GM23338 (cell line): ENCODE data around the gene GNG12. TPM values are rescaled to one million over a fixed set of nuclear protein-coding genes. Genes with fewer than 3 reads are reported as not detected.

Experiments
- ATAC-seq: fragments of 200-7000 bp; cut with Tn5 transposase; 3 replicates; pipeline ENCODE4 v1.9.1; 2020
- DNase-seq: peaks from one replicate; pipeline ENCODE4 v3.0.0-alpha.2; 2015; ENCODE audit warnings: low spot score
- H2AFZ ChIP-seq: fragments of 200-600 bp; sonication (generic); 2 replicates; pipeline ENCODE4 v1.8.0; 2016; ENCODE audit warnings: antibody characterized with exemption, mild to moderate bottlenecking, moderate library complexity
- H3F3A ChIP-seq: fragments of 200-600 bp; sonication (generic); replicated peaks from 2 replicates; pipeline ENCODE4 v1.8.0; 2017; ENCODE audit warnings: antibody characterized with exemption, mixed run types, low read depth
- H3K27ac ChIP-seq: fragments of 200-600 bp; sonication (generic); 2 replicates; pipeline ENCODE4 v1.6.1; 2016; ENCODE audit warnings: low read depth
- H3K27me3 ChIP-seq: fragments of 200-600 bp; sonication (generic); 2 replicates; pipeline ENCODE4 v1.8.0; 2016; ENCODE audit warnings: mild to moderate bottlenecking, mixed run types, moderate library complexity; ENCODE audit not compliant: insufficient read depth
- H3K36me3 ChIP-seq: fragments of 200-600 bp; sonication (generic); 2 replicates; pipeline ENCODE4 v1.8.0; 2016; ENCODE audit warnings: mild to moderate bottlenecking; ENCODE audit not compliant: insufficient read depth
- H3K4me1 ChIP-seq: fragments of 200-600 bp; sonication (generic); 2 replicates; pipeline ENCODE4 v1.8.0; 2016; ENCODE audit warnings: mild to moderate bottlenecking, moderate library complexity; ENCODE audit not compliant: insufficient read depth
- H3K4me2 ChIP-seq: fragments of 200-600 bp; sonication (generic); 2 replicates; pipeline ENCODE4 v1.7.1; 2017; ENCODE audit warnings: mixed run types
- H3K4me3 ChIP-seq: fragments of 200-600 bp; sonication (generic); 2 replicates; pipeline ENCODE4 v1.6.1; 2016; ENCODE audit warnings: mixed run types
- H3K79me2 ChIP-seq: fragments of 200-600 bp; sonication (generic); replicated peaks from 2 replicates; pipeline ENCODE4 v1.8.0; 2017; ENCODE audit warnings: mild to moderate bottlenecking; ENCODE audit not compliant: insufficient read depth
- H3K9me2 ChIP-seq: fragments of 200-600 bp; sonication (generic); 2 replicates; pipeline ENCODE4 v1.8.0; 2017; ENCODE audit not compliant: insufficient read depth
- H4K20me1 ChIP-seq: fragments of 200-600 bp; sonication (generic); replicated peaks from 2 replicates; pipeline ENCODE4 v1.8.0; 2017; ENCODE audit warnings: mild to moderate bottlenecking; ENCODE audit not compliant: insufficient read depth
- H3K27ac Mint-ChIP-seq: 2 replicates; pipeline ENCODE4 v1.8.0; 2020; ENCODE audit warnings: inconsistent platforms, mild to moderate bottlenecking, moderate library complexity, mixed read lengths
- H3K27me3 Mint-ChIP-seq: 3 replicates; pipeline ENCODE4 v1.8.0; 2022; ENCODE audit warnings: low read depth, mild to moderate bottlenecking, moderate library complexity, mixed read lengths, inconsistent platforms; ENCODE audit not compliant: insufficient read depth, poor library complexity
- H3K36me3 Mint-ChIP-seq: 3 replicates; pipeline ENCODE4 v1.8.0; 2021; ENCODE audit warnings: low read depth, mild to moderate bottlenecking, inconsistent platforms, moderate library complexity, mixed read lengths
- H3K4me1 Mint-ChIP-seq: 3 replicates; pipeline ENCODE4 v1.8.0; 2020; ENCODE audit warnings: mild to moderate bottlenecking, inconsistent platforms, mixed read lengths
- H3K4me3 Mint-ChIP-seq: 3 replicates; pipeline ENCODE4 v1.8.0; 2021; ENCODE audit warnings: moderate library complexity, mild to moderate bottlenecking, inconsistent platforms, mixed read lengths
- H3K9me3 Mint-ChIP-seq: 3 replicates; pipeline ENCODE4 v1.8.0; 2020; ENCODE audit warnings: moderate library complexity, mild to moderate bottlenecking, inconsistent platforms, mixed read lengths
- JUNB ChIP-seq: IDR thresholded peaks from one replicate; pipeline ENCODE4 v1.6.1; 2016; ENCODE audit warnings: antibody characterized with exemption; ENCODE audit not compliant: unreplicated experiment
- NANOG ChIP-seq: IDR thresholded peaks from 2 replicates; pipeline ENCODE4 v1.6.1; 2016; ENCODE audit warnings: antibody characterized with exemption, borderline replicate concordance
- POLR2AphosphoS5 ChIP-seq: IDR thresholded peaks from 2 replicates; pipeline ENCODE4 v1.6.1; 2016; ENCODE audit warnings: antibody characterized with exemption, low read depth
- STAT1 ChIP-seq: IDR thresholded peaks from one replicate; pipeline ENCODE4 v1.6.1; 2016; ENCODE audit warnings: antibody characterized with exemption; ENCODE audit not compliant: unreplicated experiment
- ZNF114 ChIP-seq: fragments of 250-450 bp; sonication (Bioruptor Pico); IDR thresholded peaks from 2 replicates; pipeline ENCODE4 v1.5.0; 2020; ENCODE audit warnings: mild to moderate bottlenecking, moderate library complexity
- ZNF331 ChIP-seq: fragments of 250-450 bp; sonication (Bioruptor Pico); IDR thresholded peaks from 2 replicates; pipeline ENCODE4 v1.5.0; 2020; ENCODE audit warnings: low read depth, mild to moderate bottlenecking, moderate library complexity
- ZNF462 ChIP-seq: fragments of 250-450 bp; sonication (Bioruptor Pico); IDR thresholded peaks from 2 replicates; pipeline ENCODE4 v1.5.0; 2020; ENCODE audit warnings: mild to moderate bottlenecking, moderate library complexity
- polyA plus RNA-seq: library from polyadenylated mRNA; unstranded; fragments of >200 nt; fragmentation: Nextera tagmentation; extraction: Ambion mirVana; gene quantifications from 2 replicates; pipeline ENCODE4 v1.2.1, GENCODE V29; 2016
- total RNA-seq: library from RNA; depleted of rRNA; stranded (reverse); fragments of >200 nt; shearing (Covaris generic); gene quantifications from 2 replicates; pipeline ENCODE4 v1.2.3, GENCODE V29; 2014
- TF ChIP-seq, protein P1 (sequence below): IDR thresholded peaks from one replicate; pipeline ENCODE4 v1.6.1; 2018; ENCODE audit warnings: antibody characterized with exemption; ENCODE audit not compliant: unreplicated experiment

GNG12 gene
- total and polyA plus RNA-seq, 2 experiments from 2014 or later = 13.4 to 33.0 TPM

DNA sequence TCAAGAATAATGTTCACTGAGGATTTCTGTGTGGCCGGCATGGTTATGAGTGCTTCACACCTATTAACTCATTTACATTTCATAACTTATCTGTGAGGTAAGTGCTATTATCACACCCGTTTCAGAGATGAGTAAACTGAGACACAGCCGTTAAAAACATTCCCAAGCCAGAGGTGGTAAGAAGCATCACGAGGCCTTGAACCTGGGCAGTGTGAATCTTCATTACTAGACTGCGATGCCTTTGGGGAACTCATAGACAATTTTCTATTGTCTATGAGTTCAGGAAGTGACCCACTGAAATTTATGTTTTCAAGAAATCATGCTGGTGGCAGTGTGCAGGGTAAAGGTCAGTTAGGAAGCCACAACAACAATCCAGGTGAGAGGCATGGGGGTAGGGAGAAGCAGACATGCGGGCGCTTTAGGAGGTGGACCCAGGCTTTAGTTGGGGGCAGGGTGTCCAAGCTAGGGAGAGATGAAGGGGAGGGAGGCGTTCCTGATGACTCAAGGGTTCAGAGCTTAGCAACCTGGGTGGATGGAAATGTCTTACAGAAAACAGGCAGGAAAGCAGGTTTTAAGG is 14.5 kb downstream of the GNG12 start:
- Histone ChIP-seq H3K79me2 (peaks cover 40% of the 10 kb centered on the region), H3K4me1 (peaks cover 49% of the 10 kb centered on the region), H3K4me3 (no peak overlapping the region), H2AFZ (no peak overlapping the region), H3K9me2 (no peaks in the 10 kb centered on the region), H3K27ac (no peak overlapping the region), H3K36me3 (peaks cover 4% of the 10 kb centered on the region; the same call in 1 of the 2 replicates), H4K20me1 (no peaks in the 10 kb centered on the region), H3F3A (no peaks in the 10 kb centered on the region), H3K27me3 (no peaks in the 10 kb centered on the region), H3K4me2 (no peak overlapping the region)
- no peak for TF ChIP-seq STAT1
- H3K27ac Mint-ChIP-seq = no peak overlapping the region
- H3K4me3 Mint-ChIP-seq = no peak overlapping the region
- peaks cover 22% of the 10 kb centered on the region for H3K9me3 Mint-ChIP-seq
- ATAC-seq (no peak), DNase-seq (no peak)
- H3K4me1 Mint-ChIP-seq = peaks cover 42% of the 10 kb centered on the region
- peaks cover 4% of the 10 kb centered on the region for H3K27me3 Mint-ChIP-seq
- H3K36me3 Mint-ChIP-seq = peaks cover 29% of the 10 kb centered on the region

- H3K79me2 ChIP-seq = peaks cover 41% of the 10 kb centered on the region
These were observed 15.1 kb downstream of the GNG12 start for GRCh38 chr1:67818162-67818561.

More at GRCh38 chr1:67818162-67818561, 15.1 kb downstream of the GNG12 start:
- Mint-ChIP-seq H3K27ac (no peak overlapping the region), H3K27me3 (peaks cover 4% of the 10 kb centered on the region), H3K9me3 (peaks cover 22% of the 10 kb centered on the region), H3K4me3 (no peak overlapping the region), H3K36me3 (peaks cover 29% of the 10 kb centered on the region), H3K4me1 (peaks cover 36% of the 10 kb centered on the region)
- Histone ChIP-seq H2AFZ (no peak overlapping the region), H3K27ac (no peak overlapping the region), H3K36me3 (peaks cover 4% of the 10 kb centered on the region; the same call in 1 of the 2 replicates), H3K4me3 (no peak overlapping the region), H3F3A (no peaks in the 10 kb centered on the region), H3K27me3 (no peaks in the 10 kb centered on the region), H3K4me2 (no peak overlapping the region), H4K20me1 (no peaks in the 10 kb centered on the region), H3K4me1 (peaks cover 42% of the 10 kb centered on the region), H3K9me2 (no peaks in the 10 kb centered on the region)
- ATAC-seq = no peak
- TF ChIP-seq, protein P1, sequence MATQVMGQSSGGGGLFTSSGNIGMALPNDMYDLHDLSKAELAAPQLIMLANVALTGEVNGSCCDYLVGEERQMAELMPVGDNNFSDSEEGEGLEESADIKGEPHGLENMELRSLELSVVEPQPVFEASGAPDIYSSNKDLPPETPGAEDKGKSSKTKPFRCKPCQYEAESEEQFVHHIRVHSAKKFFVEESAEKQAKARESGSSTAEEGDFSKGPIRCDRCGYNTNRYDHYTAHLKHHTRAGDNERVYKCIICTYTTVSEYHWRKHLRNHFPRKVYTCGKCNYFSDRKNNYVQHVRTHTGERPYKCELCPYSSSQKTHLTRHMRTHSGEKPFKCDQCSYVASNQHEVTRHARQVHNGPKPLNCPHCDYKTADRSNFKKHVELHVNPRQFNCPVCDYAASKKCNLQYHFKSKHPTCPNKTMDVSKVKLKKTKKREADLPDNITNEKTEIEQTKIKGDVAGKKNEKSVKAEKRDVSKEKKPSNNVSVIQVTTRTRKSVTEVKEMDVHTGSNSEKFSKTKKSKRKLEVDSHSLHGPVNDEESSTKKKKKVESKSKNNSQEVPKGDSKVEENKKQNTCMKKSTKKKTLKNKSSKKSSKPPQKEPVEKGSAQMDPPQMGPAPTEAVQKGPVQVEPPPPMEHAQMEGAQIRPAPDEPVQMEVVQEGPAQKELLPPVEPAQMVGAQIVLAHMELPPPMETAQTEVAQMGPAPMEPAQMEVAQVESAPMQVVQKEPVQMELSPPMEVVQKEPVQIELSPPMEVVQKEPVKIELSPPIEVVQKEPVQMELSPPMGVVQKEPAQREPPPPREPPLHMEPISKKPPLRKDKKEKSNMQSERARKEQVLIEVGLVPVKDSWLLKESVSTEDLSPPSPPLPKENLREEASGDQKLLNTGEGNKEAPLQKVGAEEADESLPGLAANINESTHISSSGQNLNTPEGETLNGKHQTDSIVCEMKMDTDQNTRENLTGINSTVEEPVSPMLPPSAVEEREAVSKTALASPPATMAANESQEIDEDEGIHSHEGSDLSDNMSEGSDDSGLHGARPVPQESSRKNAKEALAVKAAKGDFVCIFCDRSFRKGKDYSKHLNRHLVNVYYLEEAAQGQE = no peak
- TF ChIP-seq ZNF462 (CRISPR knock-in tag) = no peak
- TF ChIP-seq JUNB = no peak
- no peak for TF ChIP-seq ZNF331 (CRISPR knock-in tag)
- no peak for TF ChIP-seq ZNF114 (CRISPR knock-in tag)
- TF ChIP-seq NANOG = no peak
- no peak for TF ChIP-seq POLR2AphosphoS5
- no peak for DNase-seq
